ENCODE data around the gene EIF5A2. TPM values are rescaled to one million over a fixed set of nuclear protein-coding genes. Genes with fewer than 3 reads are reported as not detected.
"Not testable (repeated sequence)": the region's sequence is repeated elsewhere in the genome, so short reads cannot be mapped to it uniquely, and the experiment has no call there.

Gene EIF5A2
- total RNA-seq, 1 experiment from 2014 or later, result 12.4 TPM

- intact Hi-C loops (cut with micrococcal nuclease; ENCODE audit: unreplicated experiment), result no loop called here
- H3K4me2 ChIP-seq, result no peak overlapping the region
Observed at GRCh38 chr3:170893895-170894294, 14.5 kb downstream of the EIF5A2 start.

GRCh38 chr3:170889630-170890029, 18.8 kb downstream of the EIF5A2 start:
- no peak overlapping the region for H3K27ac ChIP-seq
- no peak overlapping the region for H3K4me3 ChIP-seq
- no peak for DNase-seq
- no peaks in the 10 kb centered on the region for H3K9me3 ChIP-seq (ENCODE audit: insufficient read depth, low read depth)
- no peaks in the 10 kb centered on the region for H3K79me2 ChIP-seq (ENCODE audit: low read depth)
- no peak for TF ChIP-seq CTCF (conservative IDR thresholded peaks at IDR 0.05)
- no peak for TF ChIP-seq EZH2 (IDR thresholded peaks at IDR 0.05; ENCODE audit: low read depth)
- no peaks in the 10 kb centered on the region for H3K27me3 ChIP-seq (ENCODE audit: insufficient read depth, low read depth)
- ChIA-PET CTCF (no interaction called here), POLR2A (ENCODE audit: unreplicated experiment) (no interaction called here)
- H3F3A ChIP-seq (ENCODE audit: insufficient read depth, low read depth), result no peaks in the 10 kb centered on the region
- no peaks in the 10 kb centered on the region for H3K36me3 ChIP-seq (ENCODE audit: low read depth)
- intact Hi-C loops (cut with micrococcal nuclease; ENCODE audit: unreplicated experiment), result no loop called here
- H3K4me1 ChIP-seq (replicated peaks; ENCODE audit: insufficient read depth), result no peaks in the 10 kb centered on the region
- no peaks in the 10 kb centered on the region for H3K9me2 ChIP-seq (ENCODE audit: insufficient read depth)
- BruUV-seq (replicated peaks), result no TSS peak
- H2AFZ ChIP-seq, result no peak overlapping the region
- no peaks in the 10 kb centered on the region for H4K20me1 ChIP-seq (ENCODE audit: insufficient read depth)
- H3K4me2 ChIP-seq, result no peak overlapping the region

More at GRCh38 chr3:170893895-170894294, 14.5 kb downstream of the EIF5A2 start:
- H2AFZ ChIP-seq, result no peak overlapping the region
- H3K4me3 ChIP-seq, result no peak overlapping the region
- H3K9me2 ChIP-seq (ENCODE audit: insufficient read depth), result no peaks in the 10 kb centered on the region
- H3K36me3 ChIP-seq (ENCODE audit: low read depth), result no peaks in the 10 kb centered on the region
- no peak overlapping the region for H3K27ac ChIP-seq
- no peaks in the 10 kb centered on the region for H3K79me2 ChIP-seq (ENCODE audit: low read depth)
- no peak for TF ChIP-seq EZH2 (IDR thresholded peaks at IDR 0.05; ENCODE audit: low read depth)
- TF ChIP-seq CTCF (conservative IDR thresholded peaks at IDR 0.05), result no peak
- POLR2A ChIA-PET (ENCODE audit: unreplicated experiment), result no interaction called here
- DNase-seq, result no peak
- H3K4me1 ChIP-seq (replicated peaks; ENCODE audit: insufficient read depth), result no peaks in the 10 kb centered on the region
- CTCF ChIA-PET, result no interaction called here
- H3F3A ChIP-seq (ENCODE audit: insufficient read depth, low read depth), result no peaks in the 10 kb centered on the region
- no peaks in the 10 kb centered on the region for H3K27me3 ChIP-seq (ENCODE audit: insufficient read depth, low read depth)
- BruUV-seq (replicated peaks), result no TSS peak
- H4K20me1 ChIP-seq (ENCODE audit: insufficient read depth), result no peaks in the 10 kb centered on the region
- H3K9me3 ChIP-seq (ENCODE audit: insufficient read depth, low read depth), result no peaks in the 10 kb centered on the region

GRCh38 chr3:170889132-170889531, 19.3 kb downstream of the EIF5A2 start:
- BruUV-seq (replicated peaks), result no TSS peak
- ChIA-PET POLR2A (ENCODE audit: unreplicated experiment) (no interaction called here), CTCF (no interaction called here)
- Histone ChIP-seq H3K9me2 (ENCODE audit: insufficient read depth) (no peaks in the 10 kb centered on the region), H2AFZ (no peak overlapping the region), H3K4me2 (no peak overlapping the region), H3K27me3 (ENCODE audit: insufficient read depth, low read depth) (no peaks in the 10 kb centered on the region), H3K79me2 (ENCODE audit: low read depth) (no peaks in the 10 kb centered on the region), H3K4me1 (replicated peaks; ENCODE audit: insufficient read depth) (no peaks in the 10 kb centered on the region), H3K4me3 (no peak overlapping the region), H4K20me1 (ENCODE audit: insufficient read depth) (no peaks in the 10 kb centered on the region), H3K27ac (no peak overlapping the region), H3K9me3 (ENCODE audit: insufficient read depth, low read depth) (no peaks in the 10 kb centered on the region), H3K36me3 (ENCODE audit: low read depth) (no peaks in the 10 kb centered on the region), H3F3A (ENCODE audit: insufficient read depth, low read depth) (no peaks in the 10 kb centered on the region)
- DNase-seq, result no peak
- TF ChIP-seq CTCF (conservative IDR thresholded peaks at IDR 0.05) (no peak), EZH2 (IDR thresholded peaks at IDR 0.05; ENCODE audit: low read depth) (no peak)
- intact Hi-C loops (cut with micrococcal nuclease; ENCODE audit: unreplicated experiment), result no loop called here

GRCh38 chr3:170884109-170884930, 24.1 kb downstream of the EIF5A2 start:
- BruUV-seq (replicated peaks); CTCF ChIA-PET; H4K20me1 ChIP-seq (ENCODE audit: insufficient read depth); H3K27ac ChIP-seq; H2AFZ ChIP-seq; H3K9me3 ChIP-seq (ENCODE audit: insufficient read depth, low read depth); H3K27me3 ChIP-seq (ENCODE audit: insufficient read depth, low read depth); H3K36me3 ChIP-seq (ENCODE audit: low read depth); H3K79me2 ChIP-seq (ENCODE audit: low read depth); intact Hi-C loops (cut with micrococcal nuclease; ENCODE audit: unreplicated experiment); H3K4me2 ChIP-seq; H3K4me1 ChIP-seq (replicated peaks; ENCODE audit: insufficient read depth); H3K9me2 ChIP-seq (ENCODE audit: insufficient read depth); H3F3A ChIP-seq (ENCODE audit: insufficient read depth, low read depth): not testable (repeated sequence)
- peak overlapping the region; percentile 25; the same call in 1 of the 2 replicates for H3K4me3 ChIP-seq
- POLR2A ChIA-PET (ENCODE audit: unreplicated experiment), result interaction anchor here (0.5 to 0.8 kb wide), 3 partner anchors 9 to 31 kb away, joined by 3 to 7 read pairs (median 6); no protein-coding TSS in a partner anchor
- DNase-seq, result peak in 1 of 2 experiments; percentile 22

- H3K9me3 ChIP-seq (ENCODE audit: insufficient read depth, low read depth); H2AFZ ChIP-seq; intact Hi-C loops (cut with micrococcal nuclease; ENCODE audit: unreplicated experiment); H3K36me3 ChIP-seq (ENCODE audit: low read depth); H3F3A ChIP-seq (ENCODE audit: insufficient read depth, low read depth); CTCF ChIA-PET; H3K79me2 ChIP-seq (ENCODE audit: low read depth); H3K27me3 ChIP-seq (ENCODE audit: insufficient read depth, low read depth); BruUV-seq (replicated peaks); H3K4me2 ChIP-seq; H3K9me2 ChIP-seq (ENCODE audit: insufficient read depth); H3K27ac ChIP-seq; H4K20me1 ChIP-seq (ENCODE audit: insufficient read depth); H3K4me1 ChIP-seq (replicated peaks; ENCODE audit: insufficient read depth); POLR2A ChIA-PET (ENCODE audit: unreplicated experiment); DNase-seq; H3K4me3 ChIP-seq: not testable (repeated sequence)
Observed at GRCh38 chr3:170878688-170879087, 29.7 kb downstream of the EIF5A2 start.
